ENCODE measurements around the gene PLSCR5. TPM values are rescaled to one million over a fixed set of nuclear protein-coding genes. Genes with fewer than 3 reads are reported as not detected.

Gene PLSCR5
- total RNA-seq, 1 donor from 2014 or later: not detected

DNA sequence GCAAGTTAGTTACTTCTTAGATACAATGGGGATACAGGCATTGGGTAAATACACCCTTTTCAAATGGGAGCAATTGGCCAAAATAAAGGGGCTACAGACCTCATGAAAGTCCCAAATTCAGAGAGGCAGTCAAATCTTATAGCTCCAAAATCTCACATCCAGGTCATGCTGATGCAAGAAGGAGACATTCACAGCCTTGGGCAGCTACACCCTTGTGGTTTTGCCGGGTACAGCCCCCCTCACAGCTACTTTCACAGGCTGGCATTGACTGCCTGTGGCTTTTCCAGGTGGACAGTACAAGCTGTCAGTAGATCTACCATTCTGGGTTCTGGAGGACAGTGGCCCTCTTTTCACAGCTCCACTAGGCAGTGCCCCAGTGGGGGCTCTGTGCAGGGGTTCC lies 43.3 kb downstream of the PLSCR5 start:
- no peak for TF ChIP-seq POLR2AphosphoS5 (IDR thresholded peaks at IDR 0.05; ENCODE audit: insufficient read depth in 1 of 2, low read depth in 1 of 2)
- no peak for TF ChIP-seq POLR2A (IDR thresholded peaks at IDR 0.05)
- TF ChIP-seq, protein P1, sequence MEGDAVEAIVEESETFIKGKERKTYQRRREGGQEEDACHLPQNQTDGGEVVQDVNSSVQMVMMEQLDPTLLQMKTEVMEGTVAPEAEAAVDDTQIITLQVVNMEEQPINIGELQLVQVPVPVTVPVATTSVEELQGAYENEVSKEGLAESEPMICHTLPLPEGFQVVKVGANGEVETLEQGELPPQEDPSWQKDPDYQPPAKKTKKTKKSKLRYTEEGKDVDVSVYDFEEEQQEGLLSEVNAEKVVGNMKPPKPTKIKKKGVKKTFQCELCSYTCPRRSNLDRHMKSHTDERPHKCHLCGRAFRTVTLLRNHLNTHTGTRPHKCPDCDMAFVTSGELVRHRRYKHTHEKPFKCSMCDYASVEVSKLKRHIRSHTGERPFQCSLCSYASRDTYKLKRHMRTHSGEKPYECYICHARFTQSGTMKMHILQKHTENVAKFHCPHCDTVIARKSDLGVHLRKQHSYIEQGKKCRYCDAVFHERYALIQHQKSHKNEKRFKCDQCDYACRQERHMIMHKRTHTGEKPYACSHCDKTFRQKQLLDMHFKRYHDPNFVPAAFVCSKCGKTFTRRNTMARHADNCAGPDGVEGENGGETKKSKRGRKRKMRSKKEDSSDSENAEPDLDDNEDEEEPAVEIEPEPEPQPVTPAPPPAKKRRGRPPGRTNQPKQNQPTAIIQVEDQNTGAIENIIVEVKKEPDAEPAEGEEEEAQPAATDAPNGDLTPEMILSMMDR (IDR thresholded peaks at IDR 0.05): no peak
- intact Hi-C loops (cut with DNase I): no loop called here

DNA sequence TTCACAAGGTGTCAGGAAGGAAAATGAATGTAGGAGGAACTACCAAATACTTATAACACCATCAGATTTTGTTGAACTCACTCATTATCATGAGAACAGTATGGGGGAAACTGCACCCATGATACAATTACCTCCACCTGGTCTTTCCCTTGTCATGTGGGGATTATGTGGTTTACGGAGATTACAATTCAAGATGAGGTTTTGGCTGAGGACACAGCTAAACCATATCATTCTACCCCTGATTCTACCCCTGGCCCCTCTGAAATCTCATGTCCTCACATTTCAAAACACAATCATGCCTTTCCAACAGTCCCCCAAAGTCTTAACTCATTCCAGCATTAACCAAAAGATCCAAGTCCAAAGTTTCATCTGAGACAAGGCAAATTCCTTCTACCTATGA lies 43.7 kb downstream of the PLSCR5 start:
- no peaks in the 10 kb centered on the region for H3K4me1 ChIP-seq
- H3K9me3 ChIP-seq: no peaks in the 10 kb centered on the region
- TF ChIP-seq POLR2AphosphoS5 (IDR thresholded peaks at IDR 0.05; ENCODE audit: insufficient read depth in 1 of 2, low read depth in 1 of 2) (no peak), POLR2A (IDR thresholded peaks at IDR 0.05) (no peak)
- TF ChIP-seq, protein P1 (IDR thresholded peaks at IDR 0.05): no peak
- no peak overlapping the region for H3K27ac ChIP-seq
- intact Hi-C loops (cut with DNase I): no loop called here
- no peaks in the 10 kb centered on the region for H3K27me3 ChIP-seq
- H3K36me3 ChIP-seq: no peaks in the 10 kb centered on the region
- no peak overlapping the region for H3K4me3 ChIP-seq
- DNase-seq (ENCODE audit: extremely low spot score in 2 of 2): no peak

More for the DNA sequence above, 43.3 kb downstream of the PLSCR5 start:
- H3K36me3 ChIP-seq: no peaks in the 10 kb centered on the region
- no peak for DNase-seq (ENCODE audit: extremely low spot score in 2 of 2)
- H3K4me1 ChIP-seq: no peaks in the 10 kb centered on the region
- H3K4me3 ChIP-seq: no peak overlapping the region
- no peaks in the 10 kb centered on the region for H3K9me3 ChIP-seq
- H3K27ac ChIP-seq: no peak overlapping the region
- H3K27me3 ChIP-seq: no peaks in the 10 kb centered on the region

DNA sequence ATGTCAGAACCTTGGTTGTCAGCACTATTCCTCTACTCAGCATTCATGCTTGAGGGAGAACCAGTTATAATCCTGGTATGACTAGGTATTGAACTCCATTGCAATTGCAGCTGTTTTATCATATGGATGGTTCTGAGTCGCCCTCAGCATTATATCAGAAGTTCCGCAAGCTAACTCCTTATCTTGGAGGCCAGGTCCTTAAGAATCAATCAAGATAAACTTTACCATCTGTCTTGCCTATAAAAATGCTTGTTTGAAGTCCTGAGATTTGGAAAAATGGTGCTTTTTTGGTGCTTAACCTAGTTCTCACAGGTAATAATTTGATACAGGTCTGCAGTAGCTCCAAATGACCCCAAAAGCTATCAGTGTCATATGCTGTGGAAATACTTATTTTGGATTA lies 44.5 kb downstream of the PLSCR5 start:
- H3K4me3 ChIP-seq: no peak overlapping the region
- intact Hi-C loops (cut with DNase I): no loop called here
- H3K9me3 ChIP-seq: no peaks in the 10 kb centered on the region
- TF ChIP-seq, protein P1 (IDR thresholded peaks at IDR 0.05): no peak
- no peak for TF ChIP-seq POLR2AphosphoS5 (IDR thresholded peaks at IDR 0.05; ENCODE audit: insufficient read depth in 1 of 2, low read depth in 1 of 2)
- no peak for TF ChIP-seq POLR2A (IDR thresholded peaks at IDR 0.05)
- no peak overlapping the region for H3K27ac ChIP-seq
- no peak for DNase-seq (ENCODE audit: extremely low spot score in 2 of 2)
- H3K27me3 ChIP-seq: no peaks in the 10 kb centered on the region
- no peaks in the 10 kb centered on the region for H3K4me1 ChIP-seq
- H3K36me3 ChIP-seq: no peaks in the 10 kb centered on the region

DNA sequence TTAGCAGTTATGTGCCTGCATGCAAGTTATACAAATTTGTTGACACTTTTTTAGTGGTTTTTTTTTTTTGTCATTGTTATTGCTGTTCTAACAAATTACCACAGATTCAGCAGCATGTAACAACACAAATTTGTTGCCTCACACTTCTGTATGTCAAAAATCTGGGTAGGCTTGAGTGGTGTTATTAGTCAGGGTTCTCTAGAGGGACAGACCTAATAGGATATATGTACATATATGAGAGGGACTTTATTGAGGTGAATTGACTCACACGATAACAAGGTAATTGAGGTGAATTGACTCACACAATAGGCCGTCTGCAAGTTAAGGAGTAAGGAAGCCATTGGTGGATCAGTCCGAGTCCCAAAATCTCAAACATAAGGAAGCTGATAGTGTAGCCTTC lies 45.8 kb downstream of the PLSCR5 start:
- TF ChIP-seq POLR2A (IDR thresholded peaks at IDR 0.05) (no peak), POLR2AphosphoS5 (IDR thresholded peaks at IDR 0.05; ENCODE audit: insufficient read depth in 1 of 2, low read depth in 1 of 2) (no peak)
- TF ChIP-seq, protein P1 (IDR thresholded peaks at IDR 0.05): no peak
- H3K4me1 ChIP-seq: no peaks in the 10 kb centered on the region
- H3K4me3 ChIP-seq: no peak overlapping the region
- H3K27ac ChIP-seq: no peak overlapping the region
- no peak for DNase-seq (ENCODE audit: extremely low spot score in 2 of 2)
- H3K9me3 ChIP-seq: no peaks in the 10 kb centered on the region
- intact Hi-C loops (cut with DNase I): loop anchor here (10.0 kb wide), 1 partner anchor 225 kb away; no protein-coding TSS in a partner anchor
- H3K36me3 ChIP-seq: no peaks in the 10 kb centered on the region
- H3K27me3 ChIP-seq: no peaks in the 10 kb centered on the region

DNA sequence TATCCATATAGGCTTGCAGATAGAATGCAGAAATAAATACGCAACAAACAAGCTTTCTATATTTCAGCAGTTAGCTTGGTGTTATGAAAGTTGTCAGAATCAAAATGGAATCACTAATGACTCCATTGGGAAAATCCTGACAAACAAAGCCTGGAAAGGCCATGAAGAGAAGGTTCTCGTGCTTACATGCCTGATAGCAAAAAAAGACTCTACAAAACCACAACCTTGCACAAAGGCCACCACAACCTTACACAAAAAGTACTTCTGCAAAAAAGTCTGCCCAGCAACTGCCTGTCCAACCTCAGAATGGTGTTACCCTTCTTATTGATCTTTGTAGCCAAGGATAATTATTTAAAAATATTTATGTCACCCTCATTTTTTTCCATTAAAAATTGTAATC lies 46.4 kb downstream of the PLSCR5 start:
- Histone ChIP-seq H3K4me3 (no peak overlapping the region), H3K27ac (no peak overlapping the region), H3K4me1 (no peaks in the 10 kb centered on the region), H3K9me3 (no peaks in the 10 kb centered on the region), H3K27me3 (no peaks in the 10 kb centered on the region), H3K36me3 (no peaks in the 10 kb centered on the region)
- no peak for DNase-seq (ENCODE audit: extremely low spot score in 2 of 2)
- intact Hi-C loops (cut with DNase I): loop anchor here (10.0 kb wide), 1 partner anchor 224 kb away; no protein-coding TSS in a partner anchor
- no peak for TF ChIP-seq POLR2A (IDR thresholded peaks at IDR 0.05)
